Measurements from ENCODE around the gene PLPP7.

The PLPP7 gene

GRCh38 chr9:131281119-131281965 lies 8.2 kb upstream of the PLPP7 start:
- DNase-seq (ENCODE audit: low spot score): no peak

GRCh38 chr9:131282175-131282574 lies 7.3 kb upstream of the PLPP7 start:
- no peak for DNase-seq (ENCODE audit: low spot score)

- peak; percentile 54 for DNase-seq (ENCODE audit: low spot score)
These were observed 6.7 kb upstream of the PLPP7 start for GRCh38 chr9:131282688-131283422.

- DNase-seq (ENCODE audit: low spot score): no peak
These were observed 4.7 kb upstream of the PLPP7 start for GRCh38 chr9:131284856-131285255.

GRCh38 chr9:131287359-131287758 lies 2.2 kb upstream of the PLPP7 start:
- DNase-seq (ENCODE audit: low spot score): no peak

- DNase-seq (ENCODE audit: low spot score): no peak
These were observed 1.3 kb upstream of the PLPP7 start for GRCh38 chr9:131288217-131288616.

GRCh38 chr9:131290036-131290766 lies 678 bp downstream of the PLPP7 start:
- DNase-seq (ENCODE audit: low spot score): peak; percentile 37

- no peak for DNase-seq (ENCODE audit: low spot score)
These were observed 1.3 kb downstream of the PLPP7 start for GRCh38 chr9:131290767-131291370.

GRCh38 chr9:131291795-131292315 lies 2.3 kb downstream of the PLPP7 start:
- DNase-seq (ENCODE audit: low spot score): no peak

GRCh38 chr9:131292937-131293336 lies 3.4 kb downstream of the PLPP7 start:
- DNase-seq (ENCODE audit: low spot score): no peak

- DNase-seq (ENCODE audit: low spot score): no peak
These were observed 6.9 kb downstream of the PLPP7 start for GRCh38 chr9:131296460-131296859.

GRCh38 chr9:131296906-131297500 lies 7.5 kb downstream of the PLPP7 start:
- DNase-seq (ENCODE audit: low spot score): no peak

- DNase-seq (ENCODE audit: low spot score): no peak
These were observed 8.4 kb downstream of the PLPP7 start for GRCh38 chr9:131297903-131298302.

- DNase-seq (ENCODE audit: low spot score): no peak
These were observed 8.8 kb downstream of the PLPP7 start for GRCh38 chr9:131298341-131298740.

- no peak for DNase-seq (ENCODE audit: low spot score)
These were observed 9.3 kb downstream of the PLPP7 start for GRCh38 chr9:131298816-131299215.

- DNase-seq (ENCODE audit: low spot score): no peak
These were observed 9.9 kb downstream of the PLPP7 start for GRCh38 chr9:131299346-131299960.

GRCh38 chr9:131299961-131300347 lies 10.4 kb downstream of the PLPP7 start:
- no peak for DNase-seq (ENCODE audit: low spot score)

GRCh38 chr9:131300444-131300843 lies 10.9 kb downstream of the PLPP7 start:
- no peak for DNase-seq (ENCODE audit: low spot score)

GRCh38 chr9:131302244-131303075 lies 12.9 kb downstream of the PLPP7 start:
- no peak for DNase-seq (ENCODE audit: low spot score)

Measured in AG20443 (cell line).